H54 (cell line): Measurements from ENCODE around the gene DPP6.

ENCODE experiments used
- DNase-seq: peaks from one replicate; pipeline ENCODE4 v3.0.0; 2011; ENCODE audit warnings: low spot score, mixed read lengths; ENCODE audit not compliant: insufficient read length
- FAIRE-seq: peaks from 3 replicates; lab custom pipeline; 2011; peaks lifted over from hg19 to GRCh38; lab: Jason Lieb, UNC
- POLR2A ChIP-seq: IDR thresholded peaks from 2 replicates; pipeline ENCODE4 v1.6.1; 2011; ENCODE audit warnings: low read depth, mild to moderate bottlenecking, low read length

The DPP6 gene

DNA sequence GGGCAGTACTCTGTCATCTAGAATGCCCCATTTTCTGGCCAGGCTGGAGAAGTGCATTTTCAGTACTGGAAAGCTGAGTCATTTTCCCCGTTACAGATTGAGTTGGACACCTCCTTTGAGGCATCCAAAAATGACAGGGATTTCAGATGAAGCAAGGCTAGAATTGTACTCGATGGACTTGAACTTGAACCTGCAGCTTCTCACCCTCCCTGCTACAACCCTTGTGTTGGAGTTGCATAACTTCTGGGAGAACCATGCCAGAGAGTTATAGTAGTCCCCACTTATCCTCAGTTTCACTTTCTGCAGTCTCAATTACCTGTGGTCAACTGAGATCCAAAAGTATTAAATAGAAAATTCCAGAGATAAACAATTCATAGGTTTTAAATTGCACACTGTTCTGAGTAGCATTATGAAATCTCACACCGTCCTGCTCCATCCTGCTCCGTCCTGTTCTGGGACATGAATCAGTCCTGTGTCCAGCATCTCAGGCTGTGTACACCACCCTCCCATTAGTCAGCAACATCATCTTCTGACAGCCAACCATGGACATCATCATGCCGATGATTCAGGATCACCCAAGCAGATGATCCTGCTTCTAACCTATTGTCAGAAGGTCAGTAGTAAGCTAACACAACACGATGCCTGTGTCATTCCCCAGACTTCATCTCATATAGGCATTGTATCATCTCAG lies 363.7 kb downstream of the DPP6 start:
- no peak for TF ChIP-seq POLR2A
- no peak for DNase-seq
- no peak for FAIRE-seq

DNA sequence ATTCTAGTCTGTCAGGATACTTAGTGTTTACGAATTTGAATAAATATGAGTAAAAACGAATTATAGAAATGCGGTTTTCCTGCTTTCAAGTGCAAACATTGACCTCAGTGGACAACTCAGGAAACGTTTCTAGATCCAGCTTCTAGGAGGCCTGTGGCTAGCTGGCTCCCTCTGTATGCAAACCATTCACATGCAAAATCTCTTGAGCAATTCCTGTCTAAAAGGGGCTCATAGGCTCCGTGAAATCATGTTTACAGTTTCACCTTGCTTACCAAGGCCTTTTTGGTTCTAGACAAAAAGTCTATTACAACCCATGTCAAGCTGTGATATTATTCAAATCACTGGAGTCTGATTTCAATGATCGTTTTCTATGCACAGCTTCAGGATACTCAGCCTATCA lies 364.5 kb downstream of the DPP6 start:
- DNase-seq (no peak), FAIRE-seq (no peak)
- no peak for TF ChIP-seq POLR2A

DNA sequence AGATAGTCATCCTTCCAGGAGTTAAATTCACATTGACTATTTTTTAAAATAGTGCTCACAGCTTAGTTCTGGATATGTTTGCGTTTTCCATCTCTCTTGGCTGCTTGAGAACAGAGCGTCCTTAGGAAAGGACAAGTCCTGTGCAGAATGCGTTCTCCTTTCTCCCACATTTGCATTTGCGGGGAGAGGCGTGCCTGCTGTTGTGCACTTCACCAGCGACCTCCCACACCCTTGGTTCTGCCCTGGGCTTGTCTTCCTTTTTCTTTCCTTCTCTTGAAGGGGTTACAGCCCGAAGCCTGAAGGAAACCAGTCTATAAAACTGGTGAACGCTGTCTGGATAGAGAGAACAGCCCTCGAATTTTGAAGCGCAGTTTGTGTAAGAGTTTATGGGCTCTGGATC lies 367.1 kb downstream of the DPP6 start:
- FAIRE-seq (no peak), DNase-seq (no peak)
- no peak for TF ChIP-seq POLR2A

DNA sequence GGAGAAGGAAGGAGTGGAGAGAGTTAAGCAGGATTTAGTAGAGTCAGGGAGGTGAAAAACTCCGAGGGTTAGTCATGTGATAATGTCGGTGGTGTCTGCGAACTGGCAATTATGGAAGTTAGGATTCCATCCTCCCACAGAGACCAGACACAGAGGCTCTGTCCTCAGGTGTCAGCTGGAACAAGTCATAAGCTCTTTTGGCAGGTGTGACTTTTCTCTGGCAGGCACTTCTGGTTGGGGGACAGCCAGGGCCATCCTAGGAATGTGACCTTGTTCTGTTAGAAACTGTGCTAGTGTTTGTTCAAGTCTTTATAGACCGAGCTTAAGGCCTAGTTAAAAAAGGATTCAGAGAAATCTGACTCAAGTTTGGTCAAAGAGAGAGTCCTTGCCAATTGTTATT lies 371.0 kb downstream of the DPP6 start:
- DNase-seq = no peak
- no peak for FAIRE-seq
- TF ChIP-seq POLR2A = no peak

DNA sequence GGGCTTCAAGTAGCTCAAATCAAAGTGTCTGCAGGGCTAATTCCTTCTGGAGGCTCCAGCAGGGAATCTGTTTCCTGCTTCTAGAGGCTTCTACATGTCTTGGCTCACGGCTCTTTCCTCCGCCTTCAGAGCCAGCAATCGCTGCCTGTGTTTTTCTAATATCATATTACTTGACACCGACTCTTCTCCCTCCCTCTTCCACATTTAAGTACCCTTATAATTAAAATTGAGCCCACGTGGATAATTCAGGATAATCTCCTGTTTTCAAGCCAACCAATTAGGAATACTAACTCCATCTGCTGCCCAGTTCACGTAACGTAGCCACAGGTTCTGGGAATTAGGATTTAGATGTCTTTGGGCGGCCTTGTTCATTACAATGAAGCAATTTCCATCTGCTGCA lies 372.2 kb downstream of the DPP6 start:
- FAIRE-seq (no peak), DNase-seq (no peak)
- TF ChIP-seq POLR2A = no peak

DNA sequence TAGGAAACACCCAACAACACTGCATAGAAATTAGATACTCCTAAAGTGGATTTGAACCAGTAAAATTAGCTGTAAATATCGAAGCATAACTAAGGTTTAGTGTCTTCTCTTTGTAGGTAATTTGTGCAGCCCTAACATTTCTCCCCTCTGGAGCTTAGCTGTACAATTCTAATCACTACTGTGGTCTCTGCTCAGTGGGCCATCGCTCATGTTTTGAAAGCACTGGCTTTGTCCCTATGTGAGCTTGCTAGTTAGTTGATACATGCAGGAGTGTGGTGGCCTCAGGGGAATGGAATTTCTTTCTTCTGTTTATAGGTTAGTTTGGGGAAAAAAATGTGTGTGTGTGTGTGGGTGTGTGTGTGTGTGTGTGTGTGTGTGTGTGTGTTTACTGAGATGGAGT lies 373.1 kb downstream of the DPP6 start:
- no peak for FAIRE-seq
- DNase-seq = no peak

DNA sequence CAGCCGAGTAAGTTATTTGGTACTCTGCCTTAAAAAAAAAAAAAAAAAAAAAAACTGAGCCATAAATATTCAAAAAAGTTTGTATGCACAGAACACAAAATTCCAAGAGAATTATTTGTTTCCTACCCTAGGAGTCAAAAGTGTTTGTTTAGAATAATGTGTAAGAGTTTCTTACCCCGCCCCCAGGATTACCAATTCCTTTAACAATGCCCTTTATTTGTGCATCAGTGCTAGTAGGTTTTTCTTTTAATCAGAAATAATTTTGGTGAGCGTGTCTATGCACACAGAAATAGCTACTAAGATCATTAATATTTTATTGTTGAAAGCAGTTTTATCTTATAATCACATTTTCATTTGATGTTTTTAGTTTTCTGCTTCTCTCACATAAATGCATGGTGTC lies 374.6 kb downstream of the DPP6 start:
- DNase-seq (no peak), FAIRE-seq (no peak)
- TF ChIP-seq POLR2A = no peak

More for the DNA sequence above, 373.1 kb downstream of the DPP6 start:
- TF ChIP-seq POLR2A = no peak

DNA sequence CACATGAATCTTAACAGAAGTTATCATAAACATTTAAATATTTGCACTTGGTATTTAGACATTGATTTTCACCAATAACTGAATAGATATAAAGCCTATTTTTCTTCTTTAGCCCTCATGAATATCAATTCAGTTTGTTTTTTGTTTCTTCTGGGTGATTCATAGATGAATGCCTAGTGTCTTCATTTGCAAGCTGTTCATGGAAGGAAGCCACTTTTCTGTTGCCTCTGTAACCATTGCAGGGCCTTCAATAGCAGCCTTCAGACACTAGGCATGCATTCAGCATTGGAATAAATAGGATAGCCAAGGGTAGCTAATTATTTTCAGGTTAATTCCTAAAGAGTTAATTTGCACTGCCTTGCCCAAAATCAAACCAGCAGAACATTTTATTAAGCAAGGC lies 375.3 kb downstream of the DPP6 start:
- DNase-seq (no peak), FAIRE-seq (no peak)
- TF ChIP-seq POLR2A = no peak

DNA sequence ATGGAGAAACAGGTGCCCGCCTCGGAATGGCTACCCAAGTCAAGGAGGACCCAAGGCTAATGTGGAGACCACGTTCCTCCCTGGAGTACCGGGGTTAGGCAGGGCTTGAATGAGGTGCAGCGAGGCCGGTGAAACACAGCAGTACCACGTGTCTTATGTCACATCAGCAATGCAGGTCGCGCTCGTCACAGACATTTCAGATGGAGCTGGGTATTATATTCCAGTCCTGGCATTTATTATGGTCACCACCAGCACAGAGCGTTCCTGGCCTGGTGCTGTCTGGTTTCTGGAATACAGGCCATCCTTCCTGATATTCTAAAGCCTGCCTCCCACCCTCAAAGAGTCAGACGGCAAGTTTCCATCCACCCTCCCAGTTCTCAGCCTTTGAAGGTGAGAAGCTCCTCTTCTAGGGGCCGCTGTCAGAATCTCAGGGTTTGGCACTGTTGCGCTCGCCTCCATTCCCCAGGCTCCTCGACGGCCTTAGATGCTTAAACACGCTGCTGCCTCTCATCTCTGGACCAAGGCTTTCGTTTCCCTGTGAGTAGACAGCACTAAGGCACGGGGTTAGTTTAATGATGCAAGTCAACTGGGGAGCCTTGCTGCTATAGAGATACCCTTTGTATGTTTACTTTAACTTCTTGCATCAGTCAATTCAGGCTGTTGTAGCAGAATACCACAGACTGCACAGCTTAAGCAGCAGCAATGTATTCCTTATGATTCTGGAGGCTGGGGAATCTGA lies 377.6 kb downstream of the DPP6 start:
- DNase-seq (no peak), FAIRE-seq (no peak)
- no peak for TF ChIP-seq POLR2A

DNA sequence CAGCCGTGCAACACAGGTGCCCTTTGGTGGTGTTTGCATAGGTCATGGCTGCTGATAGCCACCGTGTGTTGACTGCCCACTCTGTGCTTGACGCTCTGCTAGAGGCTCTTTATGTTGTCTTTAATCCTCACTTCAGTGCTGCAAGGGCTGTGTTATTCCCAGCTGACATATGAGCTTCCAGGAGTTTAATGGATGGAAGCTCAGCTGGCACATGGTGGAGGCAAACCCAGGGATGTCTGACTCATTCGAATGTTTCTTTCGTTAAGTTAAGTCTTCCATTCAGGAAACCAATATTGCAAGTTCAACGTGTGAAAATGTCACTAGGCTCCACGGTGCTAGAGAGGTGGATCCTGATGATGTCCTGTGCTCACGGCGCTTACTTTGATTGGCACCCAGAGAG lies 378.4 kb downstream of the DPP6 start:
- no peak for DNase-seq
- FAIRE-seq = no peak
- no peak for TF ChIP-seq POLR2A

DNA sequence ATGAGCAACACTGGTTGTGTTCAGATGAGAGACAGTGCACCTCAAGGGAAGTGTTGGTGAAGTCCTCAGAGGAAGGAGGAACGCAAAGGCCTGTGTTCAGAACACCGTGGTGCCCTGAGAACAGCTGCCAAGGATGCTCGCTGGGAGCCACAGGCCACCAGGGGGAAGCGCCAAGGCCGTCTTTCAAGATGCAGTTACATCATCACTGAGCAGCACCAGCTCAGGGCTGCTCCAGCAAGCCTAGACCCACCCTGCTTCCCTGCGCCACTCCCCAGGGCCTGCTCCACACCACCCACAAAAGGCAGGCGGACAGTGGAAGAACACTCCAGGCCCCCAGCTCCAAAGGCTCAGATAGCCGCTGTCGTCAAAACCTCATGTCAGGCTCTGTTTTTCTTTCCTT lies 378.8 kb downstream of the DPP6 start:
- TF ChIP-seq POLR2A = no peak
- no peak for FAIRE-seq
- no peak for DNase-seq

DNA sequence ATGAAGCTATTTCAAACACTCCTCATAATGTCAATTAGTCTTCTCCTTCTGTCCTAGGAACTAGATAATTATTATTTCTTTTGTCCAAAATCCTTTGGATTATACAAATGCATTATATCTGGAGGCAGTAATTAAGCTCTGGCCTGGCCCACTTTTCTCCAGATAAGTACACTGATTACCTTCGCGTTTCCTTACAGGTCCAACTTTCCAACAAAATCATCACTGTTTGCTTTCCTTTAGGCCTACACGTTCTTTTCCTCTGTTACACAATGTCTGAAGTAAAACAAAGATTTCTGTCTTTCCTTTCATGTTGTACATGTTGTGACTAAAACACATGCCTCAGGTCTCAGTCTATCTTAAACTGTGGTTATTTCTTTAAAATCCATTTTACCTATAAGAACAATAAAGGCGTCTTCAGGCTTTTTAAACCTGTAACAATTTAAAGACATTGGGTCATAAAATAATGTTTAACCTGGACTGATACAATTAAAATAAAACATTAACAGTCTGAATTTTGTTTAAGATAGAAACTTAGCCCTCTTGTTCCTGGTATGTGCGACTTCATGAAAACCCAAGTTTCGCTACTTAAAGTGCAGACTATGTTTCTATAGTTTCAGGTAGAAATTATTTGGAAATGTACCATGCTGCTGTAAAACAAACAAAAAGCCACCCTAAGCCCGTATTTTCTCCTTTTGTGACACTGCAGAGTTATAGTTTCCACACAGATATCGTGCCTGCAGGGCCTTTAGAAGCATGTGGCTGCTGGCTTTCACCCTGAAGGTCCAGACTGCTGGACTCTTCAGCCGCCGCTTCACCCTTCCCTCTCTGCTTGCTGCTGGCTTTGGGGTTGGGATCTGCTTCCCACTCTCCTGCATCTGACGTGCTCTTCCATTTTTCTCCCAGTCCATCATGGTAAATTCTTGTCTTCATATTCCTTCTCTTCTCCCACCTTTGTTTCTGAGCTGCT lies 381.7 kb downstream of the DPP6 start:
- TF ChIP-seq POLR2A = no peak
- FAIRE-seq = no peak
- no peak for DNase-seq

DNA sequence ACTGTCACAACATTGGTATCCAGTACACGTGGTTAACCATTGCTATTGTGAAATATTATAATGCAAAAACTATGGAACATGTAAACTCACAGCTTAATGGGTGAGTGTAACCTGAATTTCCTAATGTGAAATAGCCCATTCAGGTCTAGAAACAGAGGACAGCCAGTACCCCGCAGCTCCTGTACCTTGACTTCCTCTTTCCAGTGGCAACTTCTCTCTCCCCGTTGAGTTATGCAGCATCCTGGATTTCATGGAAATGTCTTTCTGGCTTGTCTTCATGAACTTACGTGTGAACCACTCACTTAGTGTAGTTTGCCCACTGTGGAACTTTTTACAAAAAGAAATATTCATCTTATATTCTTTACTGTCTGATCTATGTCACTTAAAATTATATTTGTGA lies 384.4 kb downstream of the DPP6 start:
- no peak for FAIRE-seq
- DNase-seq = no peak
- no peak for TF ChIP-seq POLR2A

DNA sequence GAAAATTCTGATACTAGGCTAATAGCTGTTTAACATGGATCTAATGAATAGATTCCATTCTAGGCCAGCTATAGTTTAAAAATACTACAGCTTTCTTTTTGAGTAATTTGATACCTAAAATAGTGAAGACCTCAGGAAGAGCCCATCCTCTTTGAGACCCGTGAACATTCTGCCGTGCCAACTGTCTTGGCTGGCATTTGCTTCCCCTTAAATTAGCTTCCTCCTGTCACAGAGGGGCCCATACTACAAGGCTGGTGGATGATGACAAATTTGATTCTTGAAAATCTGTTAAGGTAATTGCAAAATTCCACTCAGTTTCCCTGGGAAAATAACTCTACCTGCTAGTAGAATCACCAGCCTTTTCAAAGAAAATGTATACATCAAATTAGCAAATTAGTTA lies 385.0 kb downstream of the DPP6 start:
- FAIRE-seq = no peak
- TF ChIP-seq POLR2A = no peak
- no peak for DNase-seq
